AG04450 (cell line): ENCODE data around the gene HK3. TPM values are rescaled to one million over a fixed set of nuclear protein-coding genes. Genes with fewer than 3 reads are reported as not detected.

Experiments used
- CTCF ChIA-PET: fragments of 300-600, 350-600 bp; formaldehyde crosslinking; extraction: SDS; loops from one replicate; lab custom pipeline; 2022; ENCODE audit warnings: antibody characterized with exemption, inconsistent platforms; lab: Charles Lee
- POLR2A ChIA-PET: fragments of 350-600 bp; formaldehyde crosslinking; extraction: SDS; loops from one replicate; lab custom pipeline; 2021; ENCODE audit warnings: antibody characterized with exemption, inconsistent platforms; lab: Yijun Ruan, JAX
- DNase-seq: peaks from one replicate; pipeline ENCODE4 v3.0.0-alpha.2; 2011; ENCODE audit warnings: low read depth, low spot score
- H3K27ac ChIP-seq: one replicate; pipeline ENCODE4 v1.5.1; 2012; ENCODE audit warnings: low read depth, low read length, control low read depth
- H3K27me3 ChIP-seq: one replicate; pipeline ENCODE4 v1.6.0; 2012; ENCODE audit warnings: low read length; ENCODE audit not compliant: control insufficient read depth, insufficient read depth
- H3K4me3 ChIP-seq: 2 replicates; pipeline ENCODE4 v1.5.1; 2011; ENCODE audit warnings: mild to moderate bottlenecking, low read depth, low read length, control low read depth
- H3K9me3 ChIP-seq: 2 replicates; pipeline ENCODE4 v1.5.1; 2012; ENCODE audit warnings: low read length; ENCODE audit not compliant: control insufficient read depth, insufficient read depth
- CTCF ChIP-seq: IDR thresholded peaks from 2 replicates; pipeline ENCODE4 v1.5.1; 2011; ENCODE audit warnings: low read depth, low read length, control low read depth, inconsistent platforms
- polyA plus RNA-seq: library from polyadenylated mRNA; depleted of rRNA; stranded (reverse); fragments of >200 nt; gene quantifications from 2 replicates; pipeline ENCODE4 v1.2.3, GENCODE V29; 2011

Gene HK3
- polyA plus RNA-seq, 1 experiment, result not detected

- CTCF ChIA-PET, result no interaction called here
- no peak for TF ChIP-seq CTCF
- no peaks in the 10 kb centered on the region; the same call in 1 of the 2 replicates for H3K9me3 ChIP-seq
- no peak for DNase-seq
- H3K4me3 ChIP-seq, result no peak overlapping the region
- peaks cover 68% of the 10 kb centered on the region for H3K27me3 ChIP-seq
- no peak overlapping the region for H3K27ac ChIP-seq
- POLR2A ChIA-PET, result no interaction called here
Observed at GRCh38 chr5:176878906-176879662, 20.1 kb downstream of the HK3 start.

- peaks cover 74% of the 10 kb centered on the region for H3K27me3 ChIP-seq
- H3K4me3 ChIP-seq, result no peak overlapping the region
- no peak overlapping the region for H3K27ac ChIP-seq
- H3K9me3 ChIP-seq, result no peaks in the 10 kb centered on the region; the same call in 1 of the 2 replicates
- no peak for TF ChIP-seq CTCF
- no peak for DNase-seq
- CTCF ChIA-PET, result no interaction called here
- POLR2A ChIA-PET, result no interaction called here
Observed at GRCh38 chr5:176878463-176878862, 20.7 kb downstream of the HK3 start.

- Histone ChIP-seq H3K9me3 (no peaks in the 10 kb centered on the region; the same call in 1 of the 2 replicates), H3K27ac (no peak overlapping the region), H3K27me3 (peaks cover 71% of the 10 kb centered on the region), H3K4me3 (no peak overlapping the region)
- no peak for DNase-seq
- ChIA-PET POLR2A (no interaction called here), CTCF (no interaction called here)
- no peak for TF ChIP-seq CTCF
Observed at GRCh38 chr5:176877793-176878331, 21.3 kb downstream of the HK3 start.

- Histone ChIP-seq H3K27me3 (peaks cover 63% of the 10 kb centered on the region), H3K9me3 (no peaks in the 10 kb centered on the region; the same call in 1 of the 2 replicates), H3K4me3 (no peak overlapping the region), H3K27ac (no peak overlapping the region)
- DNase-seq, result no peak
- ChIA-PET CTCF (no interaction called here), POLR2A (no interaction called here)
- TF ChIP-seq CTCF, result no peak
Observed at GRCh38 chr5:176876506-176877431, 22.4 kb downstream of the HK3 start.
